Subcutaneous adipose tissue (tissue), 4 donors: ENCODE results near the gene KIF26B. TPM values are rescaled to one million over a fixed set of nuclear protein-coding genes. Genes with fewer than 3 reads are reported as not detected.

Experiments
- CTCF ChIP-seq: fragments of 450-650 bp; IDR thresholded peaks from one replicate; pipeline ENCODE4 v1.5.1; 2016; ENCODE audit warnings: low read depth, mild to moderate bottlenecking, control low read depth, antibody characterized with exemption, moderate library complexity
- total RNA-seq, 4 donors: library from RNA; depleted of rRNA; stranded (reverse); fragments of >200 nt; gene quantifications; one replicate each; pipeline ENCODE4 v1.1.0, GENCODE V29; 2016

KIF26B gene
- total RNA-seq, 4 donors from 2014 or later: under 0.01 to 0.16 (median under 0.01) TPM

GRCh38 chr1:245571815-245572294 is 417.1 kb downstream of the KIF26B start:
- no peak for TF ChIP-seq CTCF

GRCh38 chr1:245572709-245573108 is 417.9 kb downstream of the KIF26B start:
- TF ChIP-seq CTCF: no peak

GRCh38 chr1:245575710-245576109 is 420.9 kb downstream of the KIF26B start:
- TF ChIP-seq CTCF: no peak

GRCh38 chr1:245576323-245576722 is 421.5 kb downstream of the KIF26B start:
- TF ChIP-seq CTCF: no peak

- TF ChIP-seq CTCF: no peak
Measured at GRCh38 chr1:245577191-245578157, 422.7 kb downstream of the KIF26B start.

GRCh38 chr1:245578308-245578707 is 423.5 kb downstream of the KIF26B start:
- no peak for TF ChIP-seq CTCF

GRCh38 chr1:245578771-245579170 is 424.0 kb downstream of the KIF26B start:
- TF ChIP-seq CTCF: no peak
